ENCODE measurements around the gene KCNH5.

Gene KCNH5

DNA sequence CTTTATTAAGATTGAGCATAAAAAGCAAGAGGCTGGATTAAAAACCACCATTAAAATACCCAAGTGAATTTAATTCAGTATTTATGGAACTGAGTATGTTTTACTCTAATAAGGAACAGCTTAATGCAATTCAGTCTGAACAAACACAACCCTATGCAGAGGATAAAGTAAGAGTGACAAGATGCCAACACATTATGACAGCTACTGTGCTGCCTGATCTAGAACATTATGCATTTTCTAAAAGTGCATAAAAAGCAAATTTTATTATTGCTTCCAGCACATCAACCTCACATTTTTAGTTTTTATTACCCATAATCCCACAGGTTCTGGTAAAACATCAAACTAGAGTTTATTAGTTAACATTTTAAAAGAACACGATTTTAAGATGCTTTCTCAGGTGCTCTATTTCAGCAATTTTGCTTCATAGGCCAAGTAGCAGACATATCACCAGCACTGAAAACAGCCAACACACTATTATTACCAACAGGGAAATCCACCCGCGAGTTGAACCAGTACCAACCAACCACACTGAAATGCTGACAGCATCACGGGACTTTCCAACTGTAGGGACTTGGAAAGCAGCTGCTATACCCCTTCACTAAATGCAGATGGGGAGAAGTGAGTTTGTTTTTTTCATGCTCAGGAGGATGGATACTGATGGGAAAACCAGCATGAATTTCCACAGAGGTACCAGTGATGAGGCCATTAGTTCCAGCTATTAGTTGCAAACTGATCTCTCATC, 372.1 kb downstream of the KCNH5 start:
- DNase-seq (ENCODE audit: low read depth), result no peak

DNA sequence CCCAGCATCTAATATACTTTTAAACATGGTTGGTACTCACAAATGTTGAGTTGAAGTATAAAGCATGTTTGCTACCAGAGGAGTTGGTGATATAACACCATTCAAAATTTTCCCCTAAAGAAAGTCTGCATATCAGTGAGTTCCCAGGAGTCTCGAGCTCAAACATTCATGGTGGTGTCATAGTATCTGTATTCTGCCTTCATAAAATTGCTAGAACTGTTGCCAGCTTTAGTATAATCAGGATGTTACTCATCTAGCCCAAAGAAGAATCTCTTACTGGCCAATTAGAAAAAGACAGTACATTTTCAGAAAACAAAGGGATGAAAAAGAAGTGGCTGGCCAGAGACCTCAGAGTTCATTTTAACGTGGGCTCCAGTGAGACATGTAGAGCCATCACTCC, 374.7 kb downstream of the KCNH5 start:
- DNase-seq (ENCODE audit: low read depth), result no peak

DNA sequence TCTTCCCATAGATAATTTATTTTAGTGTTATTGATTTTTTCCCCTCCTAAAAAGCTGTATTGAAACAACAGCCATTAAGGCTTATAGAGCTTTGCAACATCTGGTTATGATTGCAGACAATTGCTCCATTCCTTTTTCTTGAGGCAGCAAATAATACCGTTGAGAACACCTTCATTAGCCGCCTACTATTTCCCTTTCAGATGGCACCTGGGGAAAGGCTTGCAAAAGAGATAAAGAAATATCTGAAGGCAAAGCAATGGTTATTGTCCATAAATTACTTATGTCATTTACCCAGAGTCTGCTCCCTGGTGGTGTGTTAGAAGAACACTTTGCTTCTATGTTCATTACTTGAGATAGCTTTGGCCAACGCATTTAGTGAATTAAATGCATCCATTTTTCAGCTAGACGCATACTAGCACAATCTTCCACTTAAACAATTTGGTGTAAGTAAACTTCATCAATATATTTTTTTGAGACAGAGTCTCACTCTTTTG, 377.8 kb downstream of the KCNH5 start:
- DNase-seq (ENCODE audit: low read depth), result peak; percentile 2

DNA sequence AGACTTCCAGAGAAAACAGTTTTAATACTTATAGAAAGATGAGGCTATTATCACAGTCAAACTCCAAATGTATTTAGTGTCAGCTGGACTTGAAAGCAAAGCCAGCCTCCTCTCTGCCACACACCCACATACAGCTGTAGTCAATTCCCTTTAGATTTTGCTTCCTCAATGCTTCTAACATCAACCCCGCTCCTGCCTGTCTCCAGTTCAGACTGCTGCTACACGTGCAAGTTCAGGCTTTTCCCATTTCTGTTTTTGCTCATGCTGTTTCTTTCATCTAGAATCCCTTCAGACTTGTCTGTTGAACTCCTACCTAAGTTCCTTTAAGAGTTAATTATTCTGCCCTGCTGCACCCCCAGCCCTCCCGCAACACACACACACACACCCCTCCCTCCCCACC, 380.0 kb downstream of the KCNH5 start:
- no peak for DNase-seq (ENCODE audit: low read depth)

DNA sequence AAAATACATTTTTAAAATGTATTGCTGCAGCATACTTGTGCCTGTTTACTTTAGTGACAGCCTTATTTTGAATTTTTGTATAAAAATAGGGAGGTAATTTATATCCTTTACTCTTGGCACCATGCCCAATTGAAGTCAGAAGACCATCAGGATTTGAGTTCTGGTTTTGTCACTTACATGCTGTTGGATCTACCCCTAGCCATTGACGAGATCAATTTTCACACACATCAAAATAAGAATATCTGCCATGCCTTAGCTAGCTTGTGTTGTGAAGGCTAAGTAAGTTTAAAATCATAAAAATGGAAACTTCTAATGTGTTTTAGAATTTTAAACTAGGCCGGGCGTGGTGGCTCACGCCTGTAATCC, 381.8 kb downstream of the KCNH5 start:
- no peak for DNase-seq (ENCODE audit: low read depth)

DNA sequence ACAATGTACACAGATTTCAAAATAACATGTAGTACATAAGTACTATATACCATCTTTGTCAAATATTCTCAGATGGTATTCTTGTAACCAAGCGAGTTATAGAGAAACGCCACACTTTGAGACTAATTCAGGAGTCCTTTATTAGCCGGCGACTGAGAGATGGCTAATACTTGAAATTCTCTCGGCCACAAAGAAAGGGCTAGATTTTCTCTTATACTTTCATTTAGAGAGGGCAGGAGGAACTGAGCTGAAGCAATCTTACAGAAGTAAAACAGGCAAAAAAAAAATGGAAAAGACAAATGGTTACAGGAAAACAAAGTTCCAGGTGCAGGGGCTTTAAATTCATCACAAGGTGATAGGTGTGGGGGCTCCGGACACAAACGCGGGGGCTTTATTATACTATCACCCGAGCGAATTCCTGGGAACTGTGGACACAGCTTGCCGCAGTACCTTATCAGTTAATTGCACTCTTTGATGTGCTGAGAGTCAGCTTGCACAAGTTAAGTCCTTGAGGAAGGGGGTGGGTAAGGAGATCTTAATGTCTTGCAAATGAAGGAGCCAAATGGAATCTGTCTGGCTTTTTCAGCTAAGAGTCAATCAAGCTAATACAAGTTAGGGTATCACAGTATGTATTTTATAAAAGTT, 382.3 kb downstream of the KCNH5 start:
- no peak for DNase-seq (ENCODE audit: low read depth)

DNA sequence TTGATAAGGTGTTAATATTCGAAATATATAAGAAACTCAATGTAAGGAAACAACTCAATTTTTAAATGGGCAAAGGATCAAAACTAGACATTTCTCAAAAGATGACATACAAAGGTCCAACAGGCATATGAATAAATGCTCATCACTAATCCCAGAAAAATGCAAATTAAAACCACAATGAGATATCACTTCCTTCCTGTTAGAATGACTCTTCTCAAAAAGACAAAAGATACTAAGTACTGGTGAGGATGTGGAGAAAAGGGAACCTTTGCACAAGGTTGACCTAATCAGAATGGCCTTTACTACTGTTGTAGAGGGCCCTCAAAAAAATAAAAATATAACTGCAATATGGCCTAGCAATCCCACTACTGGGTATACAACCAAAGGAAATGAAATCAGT, 383.4 kb downstream of the KCNH5 start:
- no peak for DNase-seq (ENCODE audit: low read depth)

DNA sequence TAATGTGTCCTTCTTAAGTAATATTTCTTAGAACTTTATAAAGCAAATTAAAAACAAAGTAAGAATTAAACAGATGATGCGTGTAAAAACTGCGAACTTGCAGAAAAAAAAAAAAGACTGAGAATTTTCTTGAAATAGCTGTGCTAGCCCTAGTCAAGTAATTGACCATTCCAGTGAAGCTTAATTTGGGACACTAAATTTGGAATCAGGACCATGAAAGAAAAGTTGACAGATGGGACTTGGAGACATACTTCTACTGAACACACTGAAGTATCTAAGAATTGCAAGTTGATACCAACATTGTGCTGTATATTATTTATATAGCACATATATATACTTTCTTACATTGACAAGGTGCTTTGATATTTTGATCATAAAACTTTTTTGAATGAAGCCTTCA, 386.6 kb downstream of the KCNH5 start:
- no peak for DNase-seq (ENCODE audit: low read depth)

DNA sequence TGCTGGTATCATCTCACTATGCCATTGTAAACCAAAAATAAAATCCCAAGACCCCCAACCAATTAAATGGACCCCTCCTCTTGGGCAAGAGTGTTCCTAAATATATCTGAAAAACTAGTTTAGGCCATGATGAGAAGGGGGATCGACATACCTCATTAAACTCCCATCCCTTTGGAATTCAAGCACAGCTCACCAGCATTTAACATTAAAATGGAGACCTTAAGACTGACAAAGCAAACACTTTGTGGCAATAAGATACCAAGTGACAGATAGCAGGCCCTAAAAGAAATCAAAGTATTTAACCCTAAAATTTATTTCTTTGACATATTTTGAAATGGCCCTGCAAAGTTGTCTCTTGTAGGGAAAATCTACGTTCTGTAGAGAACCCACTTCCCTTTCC, 387.9 kb downstream of the KCNH5 start:
- no peak for DNase-seq (ENCODE audit: low read depth)

DNA sequence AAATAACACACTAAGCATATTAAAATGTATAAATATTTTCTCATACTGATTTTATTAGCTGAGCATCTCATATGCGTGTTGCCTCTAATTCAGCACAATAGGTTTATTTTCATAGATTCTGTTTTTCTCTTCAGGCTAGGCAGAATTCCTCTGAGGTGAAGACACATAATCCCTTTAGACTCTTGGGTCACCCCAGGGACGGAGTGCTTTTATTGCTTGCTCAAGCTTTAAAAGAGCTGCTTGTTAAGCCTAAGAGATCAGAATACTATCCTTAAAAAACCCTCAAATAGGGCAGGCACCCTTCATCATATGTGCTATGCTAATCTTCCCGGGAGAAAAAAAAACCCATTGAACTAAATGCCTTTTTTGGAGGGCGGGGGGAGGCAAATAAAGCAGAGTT, 390.1 kb downstream of the KCNH5 start:
- peak; percentile 19 for DNase-seq (ENCODE audit: low read depth)

DNA sequence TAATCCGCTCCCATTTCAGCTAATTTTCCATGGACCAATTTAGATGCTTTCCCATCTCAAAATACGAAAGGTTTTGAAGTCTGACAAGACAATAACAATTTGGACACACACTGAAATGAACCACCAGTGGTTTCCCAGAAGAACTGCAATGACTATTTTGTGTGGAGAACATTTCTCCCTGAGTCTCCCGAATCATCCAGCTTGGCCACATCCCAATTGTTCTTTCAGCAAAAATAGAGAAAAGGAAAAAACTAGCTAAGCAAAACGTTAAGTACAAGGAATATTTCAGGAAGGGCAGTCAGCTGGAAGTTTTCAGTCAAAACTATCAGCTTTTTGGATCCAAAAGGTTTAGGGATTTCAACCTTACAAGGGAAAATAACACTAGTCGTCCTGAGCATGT, 390.6 kb downstream of the KCNH5 start:
- peak; percentile 10 for DNase-seq (ENCODE audit: low read depth)
